ENCODE data around the gene FUT7. TPM values are rescaled to one million over a fixed set of nuclear protein-coding genes. Genes with fewer than 3 reads are reported as not detected.

FUT7 gene
- total and polyA plus RNA-seq, 9 of the 15 experiments (the other 6 are each of a cell fraction or from before 2014, with no cell fraction given), result not detected

GRCh38 chr9:137017791-137018497 lies 13.9 kb downstream of the FUT7 start:
- H3K9ac ChIP-seq (ENCODE audit: insufficient read depth in 1 of 2, low read depth in 2 of 2, low read length in 2 of 2), result no peak overlapping the region
- BruUV-seq (replicated peaks), result no TSS peak
- intact Hi-C loops (cut with micrococcal nuclease) (no loop called here), in situ Hi-C loops (cut with MboI) (no loop called here)
- CTCF ChIA-PET (ENCODE audit: low intra/inter-chr PET ratio), result no interaction called here
- no peaks in the 10 kb centered on the region for H3K9me3 ChIP-seq (replicated peaks; ENCODE audit: control insufficient read depth, insufficient read depth, low read depth, low read length)
- no peak overlapping the region for H2AFZ ChIP-seq (ENCODE audit: low read depth, low read length)
- ATAC-seq (no peak), DNase-seq (ENCODE audit: extremely low read depth in 1 of 4, low spot score in 3 of 4) (peak in 2 of 4 experiments; percentile 32 to 47), FAIRE-seq (no peak)
- no peak overlapping the region for H3K27ac ChIP-seq (ENCODE audit: extremely low read depth, low read depth, low read length)
- 0 out of 2 replicates have a peak, but pooled peaks cover 5% of the 10 kb centered on the region for H4K20me1 ChIP-seq (replicated peaks; ENCODE audit: control insufficient read depth, insufficient read depth, low read length)
- no peaks in the 10 kb centered on the region for H3K79me2 ChIP-seq (ENCODE audit: control insufficient read depth, insufficient read depth, low read length)
- H3K4me3 ChIP-seq, result no peak overlapping the region
- H3K27me3 ChIP-seq (ENCODE audit: control insufficient read depth in 2 of 2, insufficient read depth in 2 of 2, low read length in 2 of 2), result no peaks in the 10 kb centered on the region
- H3K4me2 ChIP-seq (ENCODE audit: insufficient read depth, low read length), result no peak overlapping the region
- peaks cover 4 to 74% of the 10 kb centered on the region in 2 experiments; a peak in 4 of 5 replicates for H3K4me1 ChIP-seq (replicated peaks in 1 of 2; ENCODE audit: control insufficient read depth in 2 of 2, insufficient read depth in 2 of 2, low read length in 2 of 2)
- 96% methylated on average over 22 of the region's 45 CpGs for WGBS (ENCODE audit: insufficient coverage, low coverage, missing lambda C conversion rate)
- H3K36me3 ChIP-seq (ENCODE audit: control insufficient read depth, insufficient read depth, low read length), result no peaks in the 10 kb centered on the region
- POLR2A ChIA-PET, result no interaction called here
- H3K9me1 ChIP-seq (ENCODE audit: control insufficient read depth, insufficient read depth, low read length), result no peaks in the 10 kb centered on the region
- TF ChIP-seq, protein P1, sequence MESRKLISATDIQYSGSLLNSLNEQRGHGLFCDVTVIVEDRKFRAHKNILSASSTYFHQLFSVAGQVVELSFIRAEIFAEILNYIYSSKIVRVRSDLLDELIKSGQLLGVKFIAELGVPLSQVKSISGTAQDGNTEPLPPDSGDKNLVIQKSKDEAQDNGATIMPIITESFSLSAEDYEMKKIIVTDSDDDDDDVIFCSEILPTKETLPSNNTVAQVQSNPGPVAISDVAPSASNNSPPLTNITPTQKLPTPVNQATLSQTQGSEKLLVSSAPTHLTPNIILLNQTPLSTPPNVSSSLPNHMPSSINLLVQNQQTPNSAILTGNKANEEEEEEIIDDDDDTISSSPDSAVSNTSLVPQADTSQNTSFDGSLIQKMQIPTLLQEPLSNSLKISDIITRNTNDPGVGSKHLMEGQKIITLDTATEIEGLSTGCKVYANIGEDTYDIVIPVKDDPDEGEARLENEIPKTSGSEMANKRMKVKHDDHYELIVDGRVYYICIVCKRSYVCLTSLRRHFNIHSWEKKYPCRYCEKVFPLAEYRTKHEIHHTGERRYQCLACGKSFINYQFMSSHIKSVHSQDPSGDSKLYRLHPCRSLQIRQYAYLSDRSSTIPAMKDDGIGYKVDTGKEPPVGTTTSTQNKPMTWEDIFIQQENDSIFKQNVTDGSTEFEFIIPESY (CRISPR knock-in tag; IDR thresholded peaks at IDR 0.05), result peak; percentile 94
- TF ChIP-seq NFATC3 (IDR thresholded peaks at IDR 0.05), result no peak

DNA sequence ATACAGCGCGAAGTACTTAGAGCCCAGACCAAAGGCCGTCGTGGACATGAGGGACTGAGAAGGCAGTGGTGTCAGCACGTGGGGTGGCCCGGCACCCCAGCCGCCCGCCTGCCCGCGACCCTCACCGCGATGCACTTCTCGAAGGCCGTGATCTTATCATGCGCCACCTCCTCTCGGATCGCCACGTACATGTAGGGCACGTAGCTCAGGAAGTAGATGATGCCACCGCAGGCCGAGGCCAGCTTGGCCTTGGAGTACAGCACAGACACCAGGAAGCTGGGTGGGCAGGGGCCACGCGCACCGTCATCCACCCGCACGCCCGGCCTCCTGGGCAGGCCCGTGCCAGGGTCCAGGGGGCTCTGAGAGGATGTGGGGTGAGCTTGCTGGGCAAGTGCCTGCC lies 14.8 kb downstream of the FUT7 start:
- BruUV-seq (replicated peaks), result no TSS peak
- ATAC-seq (no peak), FAIRE-seq (no peak), DNase-seq (ENCODE audit: extremely low read depth in 1 of 4, low spot score in 3 of 4) (no peak)
- Histone ChIP-seq H3K9me1 (ENCODE audit: control insufficient read depth, insufficient read depth, low read length) (no peaks in the 10 kb centered on the region), H3K4me3 (no peak overlapping the region), H3K27ac (ENCODE audit: extremely low read depth, low read depth, low read length) (no peak overlapping the region), H2AFZ (ENCODE audit: low read depth, low read length) (no peak overlapping the region), H3K36me3 (ENCODE audit: control insufficient read depth, insufficient read depth, low read length) (no peaks in the 10 kb centered on the region), H3K27me3 (ENCODE audit: control insufficient read depth in 2 of 2, insufficient read depth in 2 of 2, low read length in 2 of 2) (no peaks in the 10 kb centered on the region), H4K20me1 (replicated peaks; ENCODE audit: control insufficient read depth, insufficient read depth, low read length) (0 out of 2 replicates have a peak, but pooled peaks cover 5% of the 10 kb centered on the region), H3K4me2 (ENCODE audit: insufficient read depth, low read length) (no peak overlapping the region), H3K9ac (ENCODE audit: insufficient read depth in 1 of 2, low read depth in 2 of 2, low read length in 2 of 2) (no peak overlapping the region), H3K79me2 (ENCODE audit: control insufficient read depth, insufficient read depth, low read length) (no peaks in the 10 kb centered on the region), H3K4me1 (replicated peaks in 1 of 2; ENCODE audit: control insufficient read depth in 2 of 2, insufficient read depth in 2 of 2, low read length in 2 of 2) (peaks cover 0 to 74% of the 10 kb centered on the region in 2 experiments; a peak in 2 of 5 replicates), H3K9me3 (replicated peaks; ENCODE audit: control insufficient read depth, insufficient read depth, low read depth, low read length) (no peaks in the 10 kb centered on the region)
- in situ Hi-C loops (cut with MboI) (no loop called here), intact Hi-C loops (cut with micrococcal nuclease) (no loop called here)
- ChIA-PET CTCF (ENCODE audit: low intra/inter-chr PET ratio) (no interaction called here), POLR2A (no interaction called here)
- TF ChIP-seq ZNF444 (CRISPR knock-in tag; IDR thresholded peaks at IDR 0.05) (no peak), HNRNPL (IDR thresholded peaks at IDR 0.05; ENCODE audit: low read depth, low read length) (0 out of 2 replicates have a peak, but pooled peaks have one; percentile 25), ZC3H4 (CRISPR knock-in tag; IDR thresholded peaks at IDR 0.05; ENCODE audit: borderline replicate concordance) (peak; percentile 45; the same call in 1 of the 2 replicates)
- 94% methylated on average over 26 of the region's 28 CpGs for WGBS (ENCODE audit: insufficient coverage, low coverage, missing lambda C conversion rate)
